GM18499 (cell line): Measurements from ENCODE around the gene RING1.

Experiments
- ATAC-seq: cut with Tn5 transposase; IDR thresholded peaks from one replicate; pipeline ENCODE4 v1.9.1; 2021; ENCODE audit warnings: moderate number of reproducible peaks; ENCODE audit not compliant: insufficient read depth, unreplicated experiment

Gene RING1

GRCh38 chr6:33191383-33192104 lies 16.8 kb upstream of the RING1 start:
- no peak for ATAC-seq

- ATAC-seq: no peak
These were observed 16.1 kb upstream of the RING1 start, which contains the start of gene COL11A2 for GRCh38 chr6:33192105-33192646. Gene COL11A2 (minus strand): TSS chr6:33192467. CDS start chr6:33192240, 227 bp downstream.

GRCh38 chr6:33192671-33193602 lies 15.4 kb upstream of the RING1 start:
- no peak for ATAC-seq

GRCh38 chr6:33193619-33194018 lies 14.7 kb upstream of the RING1 start:
- ATAC-seq: no peak

DNA sequence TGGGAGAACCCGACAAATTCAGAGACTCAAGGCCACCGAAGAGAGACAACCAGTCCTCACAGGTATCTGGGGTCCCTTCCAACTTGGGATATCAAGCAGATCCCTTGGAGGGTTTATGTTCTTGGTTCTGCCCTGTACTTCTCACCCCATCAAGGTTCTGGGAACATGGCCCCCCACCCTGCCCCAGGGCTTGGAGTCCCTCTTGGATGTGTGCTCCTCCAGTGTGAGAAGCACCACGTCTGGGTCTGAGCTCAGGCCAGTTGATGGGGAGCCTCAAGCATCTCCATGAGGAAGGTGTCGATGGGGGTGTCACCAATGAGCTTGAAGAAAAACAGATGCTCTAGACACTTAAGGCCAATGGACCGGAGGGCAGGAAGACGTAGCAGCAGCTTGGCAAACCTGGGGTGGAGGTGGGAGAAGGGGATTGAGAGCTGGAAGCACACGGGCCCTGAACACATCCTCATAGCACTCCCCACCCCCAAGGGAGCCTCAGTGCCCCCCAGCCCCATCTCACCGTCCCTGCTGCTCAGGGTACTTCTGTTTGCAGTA lies 13.8 kb upstream of the RING1 start:
- ATAC-seq: no peak

GRCh38 chr6:33195304-33196165 lies 12.8 kb upstream of the RING1 start:
- no peak for ATAC-seq

- ATAC-seq: no peak
These were observed 10.8 kb upstream of the RING1 start for GRCh38 chr6:33197431-33198048.

- no peak for ATAC-seq
These were observed 10.0 kb upstream of the RING1 start for GRCh38 chr6:33198159-33198852.

DNA sequence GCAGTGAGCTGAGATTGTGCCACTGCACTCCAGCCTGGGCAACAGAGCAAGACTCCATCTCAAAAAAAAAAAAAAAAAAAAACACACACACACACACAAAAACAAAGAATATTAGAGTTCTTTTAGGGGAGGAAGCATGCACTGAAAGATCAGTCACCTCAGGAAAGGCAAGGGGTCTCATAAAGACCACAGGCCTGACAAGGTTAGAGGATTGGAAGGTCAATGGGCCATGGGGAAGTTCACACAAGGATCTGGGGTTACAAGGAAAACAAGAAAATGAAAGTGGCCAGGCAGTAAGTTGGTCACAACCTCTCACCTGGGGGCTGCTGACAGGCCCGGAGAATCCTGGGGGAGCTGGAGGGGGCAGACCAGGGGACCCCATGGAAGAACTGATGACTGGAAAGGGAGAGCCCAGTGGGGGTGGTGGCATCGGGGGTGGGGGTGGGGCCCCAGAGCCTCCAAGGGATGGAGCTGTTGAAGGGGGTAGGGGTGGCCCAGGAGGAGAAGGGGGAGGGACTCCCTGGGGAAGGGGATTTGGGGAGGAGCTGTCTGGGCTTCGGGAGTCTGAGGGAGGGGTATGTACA lies 9.4 kb upstream of the RING1 start:
- ATAC-seq: no peak

DNA sequence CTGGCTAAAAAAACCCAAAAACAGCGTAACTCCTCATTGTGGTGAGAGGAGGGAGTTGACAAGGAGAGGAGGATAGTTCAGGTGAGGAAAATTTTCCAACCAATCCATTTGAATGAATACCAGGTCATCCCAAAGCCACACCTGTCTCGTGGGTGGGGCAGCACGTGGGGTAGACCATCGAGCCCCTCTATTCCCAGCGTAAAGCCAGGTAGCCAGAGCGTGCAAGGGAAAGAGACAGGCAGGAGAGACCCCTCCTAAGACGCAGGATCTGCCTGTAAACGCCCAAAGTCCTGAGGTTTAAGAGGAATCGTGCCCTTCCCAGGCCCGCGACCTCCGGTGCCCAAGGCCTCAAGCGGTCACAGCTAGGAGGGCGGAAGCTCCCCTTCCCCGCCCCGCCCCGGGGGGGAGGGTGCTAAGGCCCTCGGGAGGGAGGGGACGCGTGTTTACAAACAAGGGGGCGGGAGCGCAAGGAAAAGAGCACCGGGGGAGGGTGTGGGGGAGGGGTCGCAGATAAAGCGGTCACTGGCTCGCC lies 8.5 kb upstream of the RING1 start:
- ATAC-seq: no peak

- no peak for ATAC-seq
These were observed 7.8 kb upstream of the RING1 start, which contains the start of the genes RXRB and SLC39A7 for GRCh38 chr6:33200219-33201146. Gene RXRB (minus strand): TSS chr6:33200665. CDS start chr6:33200476, 189 bp downstream. Gene SLC39A7 (plus strand): TSS chr6:33200867. CDS start chr6:33201246, 379 bp downstream.

DNA sequence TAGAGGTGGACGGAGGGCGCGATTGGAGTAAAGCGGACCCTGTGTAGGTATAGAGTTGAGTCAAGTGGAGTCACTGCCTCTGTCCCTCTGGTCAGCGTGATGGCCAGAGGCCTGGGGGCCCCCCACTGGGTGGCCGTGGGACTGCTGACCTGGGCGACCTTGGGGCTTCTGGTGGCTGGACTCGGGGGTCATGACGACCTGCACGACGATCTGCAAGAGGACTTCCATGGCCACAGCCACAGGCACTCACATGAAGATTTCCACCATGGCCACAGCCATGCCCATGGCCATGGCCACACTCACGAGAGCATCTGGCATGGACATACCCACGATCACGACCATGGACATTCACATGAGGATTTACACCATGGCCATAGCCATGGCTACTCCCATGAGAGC lies 7.2 kb upstream of the RING1 start:
- ATAC-seq: no peak

- ATAC-seq: no peak
These were observed 6.4 kb upstream of the RING1 start for GRCh38 chr6:33201935-33202334.

DNA sequence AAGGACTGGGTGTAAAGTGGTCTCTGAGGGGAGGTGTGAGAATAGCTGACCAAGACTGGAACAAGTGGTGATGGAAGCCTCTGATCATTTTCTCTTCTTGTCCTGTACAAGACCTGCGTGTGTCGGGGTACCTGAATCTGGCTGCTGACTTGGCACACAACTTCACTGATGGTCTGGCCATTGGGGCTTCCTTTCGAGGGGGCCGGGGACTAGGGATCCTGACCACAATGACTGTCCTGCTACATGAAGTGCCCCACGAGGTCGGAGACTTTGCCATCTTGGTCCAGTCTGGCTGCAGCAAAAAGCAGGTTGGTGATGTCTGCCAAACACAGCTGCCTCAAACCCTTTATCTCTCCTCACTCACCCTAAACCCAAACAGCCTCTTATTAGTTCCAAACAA lies 5.5 kb upstream of the RING1 start:
- no peak for ATAC-seq

GRCh38 chr6:33203443-33204164 lies 4.7 kb upstream of the RING1 start:
- ATAC-seq: no peak

GRCh38 chr6:33204165-33204414 lies 4.2 kb upstream of the RING1 start:
- no peak for ATAC-seq
